GM12891 (cell line): ENCODE measurements around the gene SLC25A6.

ENCODE experiments used
- PAX5 ChIP-seq: IDR thresholded peaks from 2 replicates; pipeline ENCODE4 v1.6.1; 2011; ENCODE audit warnings: low read length, moderate library complexity, mild to moderate bottlenecking; ENCODE audit not compliant: insufficient read depth, severe bottlenecking
- POLR2A ChIP-seq: IDR thresholded peaks from 2 replicates; pipeline ENCODE4 v1.6.1; 2011; ENCODE audit warnings: low read depth, low read length, control low read depth
- POLR2AphosphoS5 ChIP-seq: IDR thresholded peaks from 2 replicates; pipeline ENCODE4 v1.6.1; 2011; ENCODE audit warnings: low read depth, low read length, control low read depth
- POU2F2 ChIP-seq: IDR thresholded peaks from 2 replicates; pipeline ENCODE4 v1.6.1; 2011; ENCODE audit warnings: low read depth, mild to moderate bottlenecking, control low read depth, low read length, moderate library complexity
- SPI1 ChIP-seq: IDR thresholded peaks from 2 replicates; pipeline ENCODE4 v1.6.1; 2011; ENCODE audit warnings: low read depth, low read length, control low read depth

- TF ChIP-seq POU2F2 (no peak), POLR2A (no peak), POLR2AphosphoS5 (peak; percentile 33; the same call in 1 of the 2 replicates), SPI1 (no peak), PAX5 (no peak)
These were observed 9.9 kb upstream of the SLC25A6 start for GRCh38 chrX:1401611-1402430.
